ENCODE measurements around the gene ASNSD1.
"Not testable (repeated sequence)": the region's sequence is repeated elsewhere in the genome, so short reads cannot be mapped to it uniquely, and the experiment has no call there.

ASNSD1 gene

GRCh38 chr2:189696223-189696622, 35.0 kb downstream of the ASNSD1 start:
- no peak for DNase-seq

GRCh38 chr2:189698020-189698887, 37.0 kb downstream of the ASNSD1 start:
- DNase-seq = no peak

- no peak for DNase-seq
These were observed 39.4 kb downstream of the ASNSD1 start for GRCh38 chr2:189700681-189701080.

- no peak for DNase-seq
These were observed 40.8 kb downstream of the ASNSD1 start for GRCh38 chr2:189702071-189702470.

GRCh38 chr2:189709501-189710221, 48.4 kb downstream of the ASNSD1 start:
- DNase-seq = no peak

GRCh38 chr2:189717593-189717992, 56.3 kb downstream of the ASNSD1 start:
- DNase-seq = not testable (repeated sequence)

- no peak for DNase-seq
These were observed 58.3 kb downstream of the ASNSD1 start for GRCh38 chr2:189719571-189719970.
